ENCODE measurements around the gene C11orf52. TPM values are rescaled to one million over a fixed set of nuclear protein-coding genes. Genes with fewer than 3 reads are reported as not detected.

The C11orf52 gene
- total RNA-seq, 1 experiment from 2014 or later: 10.5 TPM

DNA sequence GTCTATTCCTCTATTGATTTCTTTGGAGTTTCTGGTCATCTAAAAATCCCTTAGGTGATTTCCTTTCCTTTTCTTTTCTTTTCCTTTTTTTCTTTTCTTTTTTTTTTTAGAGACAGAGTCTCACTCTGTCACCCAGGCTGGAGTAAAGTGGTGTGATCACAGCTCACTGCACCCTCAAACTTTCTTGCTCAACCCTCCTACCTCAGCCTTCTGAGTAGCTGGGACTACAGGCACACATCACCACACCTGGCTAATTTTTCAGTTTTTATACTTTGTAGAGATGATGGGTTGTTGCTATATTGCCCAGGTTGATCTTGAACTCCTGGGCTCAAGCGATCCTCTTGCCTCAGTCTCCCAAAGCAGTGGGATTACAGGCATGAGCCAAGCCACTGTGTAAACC is 1.9 kb upstream of the C11orf52 start:
- no peaks in the 10 kb centered on the region for H3K9me2 ChIP-seq (replicated peaks; ENCODE audit: low read length)
- H3F3A ChIP-seq (ENCODE audit: low read length, unreplicated experiment): no peaks in the 10 kb centered on the region
- H2AFZ ChIP-seq (ENCODE audit: low read length): no peak overlapping the region
- no peaks in the 10 kb centered on the region for H3K9me3 ChIP-seq (ENCODE audit: low read length)
- no peak overlapping the region for H3K9ac ChIP-seq (ENCODE audit: low read length)
- no peaks in the 10 kb centered on the region for H3K27me3 ChIP-seq (ENCODE audit: low read length)
- CTCF ChIA-PET: no interaction called here
- no TSS peak for BruUV-seq (replicated peaks)
- no peak overlapping the region for H3K27ac ChIP-seq (ENCODE audit: low read length)
- intact Hi-C loops (cut with micrococcal nuclease): no loop called here
- H3K4me1 ChIP-seq (ENCODE audit: insufficient read depth, low read length): peaks cover 22% of the 10 kb centered on the region
- H3K79me2 ChIP-seq (ENCODE audit: low read length): no peaks in the 10 kb centered on the region
- ATAC-seq (no peak), DNase-seq (no peak)
- no peak overlapping the region for H3K4me3 ChIP-seq (ENCODE audit: low read length)
- H3K36me3 ChIP-seq (ENCODE audit: low read depth, low read length): no peaks in the 10 kb centered on the region
- no peaks in the 10 kb centered on the region for H4K20me1 ChIP-seq (ENCODE audit: low read length)
- no peak overlapping the region for H3K4me2 ChIP-seq (ENCODE audit: low read length)
- POLR2A ChIA-PET (ENCODE audit: unreplicated experiment): no interaction called here
- TF ChIP-seq, protein P1, sequence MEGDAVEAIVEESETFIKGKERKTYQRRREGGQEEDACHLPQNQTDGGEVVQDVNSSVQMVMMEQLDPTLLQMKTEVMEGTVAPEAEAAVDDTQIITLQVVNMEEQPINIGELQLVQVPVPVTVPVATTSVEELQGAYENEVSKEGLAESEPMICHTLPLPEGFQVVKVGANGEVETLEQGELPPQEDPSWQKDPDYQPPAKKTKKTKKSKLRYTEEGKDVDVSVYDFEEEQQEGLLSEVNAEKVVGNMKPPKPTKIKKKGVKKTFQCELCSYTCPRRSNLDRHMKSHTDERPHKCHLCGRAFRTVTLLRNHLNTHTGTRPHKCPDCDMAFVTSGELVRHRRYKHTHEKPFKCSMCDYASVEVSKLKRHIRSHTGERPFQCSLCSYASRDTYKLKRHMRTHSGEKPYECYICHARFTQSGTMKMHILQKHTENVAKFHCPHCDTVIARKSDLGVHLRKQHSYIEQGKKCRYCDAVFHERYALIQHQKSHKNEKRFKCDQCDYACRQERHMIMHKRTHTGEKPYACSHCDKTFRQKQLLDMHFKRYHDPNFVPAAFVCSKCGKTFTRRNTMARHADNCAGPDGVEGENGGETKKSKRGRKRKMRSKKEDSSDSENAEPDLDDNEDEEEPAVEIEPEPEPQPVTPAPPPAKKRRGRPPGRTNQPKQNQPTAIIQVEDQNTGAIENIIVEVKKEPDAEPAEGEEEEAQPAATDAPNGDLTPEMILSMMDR (conservative IDR thresholded peaks at IDR 0.05; ENCODE audit: low read depth, low read length): no peak
- no peak for TF ChIP-seq EZH2 (IDR thresholded peaks at IDR 0.05; ENCODE audit: low read length, unreplicated experiment)
- TF ChIP-seq EZH2phosphoT487 (IDR thresholded peaks at IDR 0.05; ENCODE audit: borderline replicate concordance, low read length): no peak

DNA sequence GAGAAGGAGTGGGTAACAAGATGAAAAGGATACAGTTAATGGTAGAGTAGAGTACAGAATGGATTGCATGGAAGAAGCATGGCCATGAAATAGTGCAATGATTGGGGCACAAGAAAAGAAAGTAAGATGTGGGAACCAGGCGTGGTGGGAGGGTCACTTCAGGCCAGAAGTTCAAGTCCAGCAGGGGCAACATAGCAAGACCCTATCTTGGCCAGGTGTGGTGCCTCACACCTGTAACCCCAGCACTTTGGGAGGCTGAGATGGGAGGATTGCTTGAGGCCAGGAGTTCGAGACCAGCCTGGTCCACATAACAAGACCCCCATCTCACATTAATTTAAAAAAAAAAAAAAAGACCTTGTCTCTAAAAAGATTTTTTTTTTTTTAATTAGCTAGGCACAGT is 1.4 kb upstream of the C11orf52 start:
- Histone ChIP-seq H3K79me2 (ENCODE audit: low read length) (no peaks in the 10 kb centered on the region), H3K36me3 (ENCODE audit: low read depth, low read length) (no peaks in the 10 kb centered on the region), H3K9ac (ENCODE audit: low read length) (no peak overlapping the region), H3K27ac (ENCODE audit: low read length) (no peak overlapping the region), H3K4me3 (ENCODE audit: low read length) (no peak overlapping the region), H3K4me2 (ENCODE audit: low read length) (no peak overlapping the region), H3K9me3 (ENCODE audit: low read length) (no peaks in the 10 kb centered on the region), H4K20me1 (ENCODE audit: low read length) (no peaks in the 10 kb centered on the region), H3F3A (ENCODE audit: low read length, unreplicated experiment) (no peaks in the 10 kb centered on the region), H3K4me1 (ENCODE audit: insufficient read depth, low read length) (peaks cover 16% of the 10 kb centered on the region), H3K27me3 (ENCODE audit: low read length) (no peaks in the 10 kb centered on the region), H2AFZ (ENCODE audit: low read length) (no peak overlapping the region), H3K9me2 (replicated peaks; ENCODE audit: low read length) (no peaks in the 10 kb centered on the region)
- TF ChIP-seq EZH2 (IDR thresholded peaks at IDR 0.05; ENCODE audit: low read length, unreplicated experiment) (no peak), EZH2phosphoT487 (IDR thresholded peaks at IDR 0.05; ENCODE audit: borderline replicate concordance, low read length) (no peak)
- TF ChIP-seq, protein P1 (conservative IDR thresholded peaks at IDR 0.05; ENCODE audit: low read depth, low read length): no peak
- BruUV-seq (replicated peaks): no TSS peak
- ATAC-seq (no peak), DNase-seq (no peak)
- intact Hi-C loops (cut with micrococcal nuclease): no loop called here
- CTCF ChIA-PET: no interaction called here
- POLR2A ChIA-PET (ENCODE audit: unreplicated experiment): no interaction called here

DNA sequence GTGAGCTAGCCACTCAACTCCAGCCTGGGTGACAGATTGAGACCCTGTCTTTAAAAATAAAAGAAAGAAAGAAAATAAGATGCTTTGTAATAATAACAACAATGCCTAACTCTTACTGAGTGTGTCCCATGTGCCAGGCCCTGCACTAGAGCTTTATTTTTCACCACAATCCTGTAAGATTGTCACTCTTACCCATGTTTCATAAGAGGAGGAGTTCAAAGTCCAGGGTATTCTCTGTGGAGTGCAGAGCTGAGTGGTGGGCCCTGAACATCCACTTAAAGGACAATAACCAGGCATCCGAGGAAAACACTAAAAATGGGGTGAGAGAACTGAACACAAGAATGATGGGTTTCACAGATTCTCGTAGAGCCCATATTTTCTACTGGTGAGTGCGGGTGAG is 925 bp upstream of the C11orf52 start:
- Histone ChIP-seq H3K27ac (ENCODE audit: low read length) (no peak overlapping the region), H3K4me3 (ENCODE audit: low read length) (no peak overlapping the region), H2AFZ (ENCODE audit: low read length) (no peak overlapping the region), H3K4me1 (ENCODE audit: insufficient read depth, low read length) (peaks cover 19% of the 10 kb centered on the region), H3K4me2 (ENCODE audit: low read length) (peak overlapping the region; percentile 76; the same call in 1 of the 2 replicates), H3K9me3 (ENCODE audit: low read length) (no peaks in the 10 kb centered on the region), H3F3A (ENCODE audit: low read length, unreplicated experiment) (no peaks in the 10 kb centered on the region), H4K20me1 (ENCODE audit: low read length) (no peaks in the 10 kb centered on the region), H3K27me3 (ENCODE audit: low read length) (no peaks in the 10 kb centered on the region), H3K36me3 (ENCODE audit: low read depth, low read length) (no peaks in the 10 kb centered on the region), H3K79me2 (ENCODE audit: low read length) (no peaks in the 10 kb centered on the region), H3K9ac (ENCODE audit: low read length) (no peak overlapping the region), H3K9me2 (replicated peaks; ENCODE audit: low read length) (no peaks in the 10 kb centered on the region)
- POLR2A ChIA-PET (ENCODE audit: unreplicated experiment): no interaction called here
- CTCF ChIA-PET: no interaction called here
- no peak for ATAC-seq
- no TSS peak for BruUV-seq (replicated peaks)
- TF ChIP-seq EZH2 (IDR thresholded peaks at IDR 0.05; ENCODE audit: low read length, unreplicated experiment) (no peak), EZH2phosphoT487 (IDR thresholded peaks at IDR 0.05; ENCODE audit: borderline replicate concordance, low read length) (no peak)
- TF ChIP-seq, protein P1 (conservative IDR thresholded peaks at IDR 0.05; ENCODE audit: low read depth, low read length): no peak
- intact Hi-C loops (cut with micrococcal nuclease): no loop called here
- DNase-seq: no peak

Measured in PC-3 (cell line).